ENCODE data around the gene RNF157. TPM values are rescaled to one million over a fixed set of nuclear protein-coding genes. Genes with fewer than 3 reads are reported as not detected.
"Not testable (repeated sequence)": the region's sequence is repeated elsewhere in the genome, so short reads cannot be mapped to it uniquely, and the experiment has no call there.

Gene RNF157
- total RNA-seq, 1 donor from 2014 or later, result 3.1 TPM

- no peak for ATAC-seq (ENCODE audit: low read depth)
- Mint-ChIP-seq H3K36me3 (ENCODE audit: low read depth) (no peaks in the 10 kb centered on the region), H3K4me1 (peaks cover 63% of the 10 kb centered on the region), H3K9me3 (no peaks in the 10 kb centered on the region), H3K4me3 (no peak overlapping the region), H3K27me3 (no peaks in the 10 kb centered on the region), H3K27ac (peak overlapping the region; percentile 53)
- CTCF ChIA-PET, result interaction anchor here (1.3 to 1.9 kb wide), 3 partner anchors 20 to 78 kb away, joined by 3 to 6 read pairs (median 3); no protein-coding TSS in a partner anchor
- POLR2A ChIA-PET, result interaction anchor here (2.2 to 17.7 kb wide), 5 partner anchors 8 to 136 kb away, joined by 13 to 481 read pairs (median 257); no protein-coding TSS in a partner anchor
- TF ChIP-seq CTCF (IDR thresholded peaks at IDR 0.05), result no peak
- no peak for DNase-seq
- intact Hi-C loops (cut with micrococcal nuclease), result loop anchor here (1.0 to 10.0 kb wide), 2 partner anchors 8 to 965 kb away; no protein-coding TSS in a partner anchor
Observed at GRCh38 chr17:76260220-76260619, 19.9 kb upstream of the RNF157 start.

GRCh38 chr17:76256430-76257050 is 16.2 kb upstream of the RNF157 start:
- H3K4me3 Mint-ChIP-seq; H3K9me3 Mint-ChIP-seq; H3K36me3 Mint-ChIP-seq (ENCODE audit: low read depth); H3K27me3 Mint-ChIP-seq; CTCF ChIA-PET; intact Hi-C loops (cut with micrococcal nuclease); DNase-seq; H3K27ac Mint-ChIP-seq; ATAC-seq (ENCODE audit: low read depth): not testable (repeated sequence)
- H3K4me1 Mint-ChIP-seq, result peaks cover 51% of the 10 kb centered on the region
- POLR2A ChIA-PET, result interaction anchor here (0.6 to 1.7 kb wide), 5 partner anchors 8 to 66 kb away, joined by 3 to 11 read pairs (median 5); partner anchors contain the start of gene UBALD2

- Mint-ChIP-seq H3K4me3 (no peak overlapping the region), H3K4me1 (peaks cover 51% of the 10 kb centered on the region), H3K27me3 (no peaks in the 10 kb centered on the region), H3K36me3 (ENCODE audit: low read depth) (no peaks in the 10 kb centered on the region), H3K9me3 (no peaks in the 10 kb centered on the region), H3K27ac (no peak overlapping the region)
- no peak for ATAC-seq (ENCODE audit: low read depth)
- ChIA-PET POLR2A (interaction anchor here (0.6 to 1.7 kb wide), 4 partner anchors 9 to 66 kb away, joined by 3 to 11 read pairs (median 6); partner anchors contain the start of gene UBALD2), CTCF (no interaction called here)
- intact Hi-C loops (cut with micrococcal nuclease), result no loop called here
- TF ChIP-seq CTCF (IDR thresholded peaks at IDR 0.05), result no peak
- no peak for DNase-seq
Observed at GRCh38 chr17:76255801-76256429, 15.6 kb upstream of the RNF157 start.

GRCh38 chr17:76254275-76254674 is 14.0 kb upstream of the RNF157 start:
- no peak for DNase-seq
- TF ChIP-seq CTCF (IDR thresholded peaks at IDR 0.05), result no peak
- no peak for ATAC-seq (ENCODE audit: low read depth)
- intact Hi-C loops (cut with micrococcal nuclease), result no loop called here
- Mint-ChIP-seq H3K4me1 (peaks cover 35% of the 10 kb centered on the region), H3K9me3 (no peaks in the 10 kb centered on the region), H3K36me3 (ENCODE audit: low read depth) (no peaks in the 10 kb centered on the region), H3K27me3 (no peaks in the 10 kb centered on the region), H3K27ac (peak overlapping the region; percentile 25), H3K4me3 (no peak overlapping the region)
- ChIA-PET CTCF (interaction anchor here (1.0 to 1.2 kb wide), 2 partner anchors 10 to 25 kb away, joined by 3 to 6 read pairs; no protein-coding TSS in a partner anchor), POLR2A (interaction anchor here (1.1 to 3.8 kb wide), 4 partner anchors 8 to 17 kb away, joined by 3 to 29 read pairs (median 5); no protein-coding TSS in a partner anchor)

- no peak overlapping the region for H3K4me3 Mint-ChIP-seq
- no peaks in the 10 kb centered on the region for H3K9me3 Mint-ChIP-seq
- POLR2A ChIA-PET, result interaction anchor here (1.1 to 3.8 kb wide), 3 partner anchors 8 to 18 kb away, joined by 3 to 29 read pairs (median 5); no protein-coding TSS in a partner anchor
- peaks cover 33% of the 10 kb centered on the region for H3K4me1 Mint-ChIP-seq
- H3K36me3 Mint-ChIP-seq (ENCODE audit: low read depth), result no peaks in the 10 kb centered on the region
- no peaks in the 10 kb centered on the region for H3K27me3 Mint-ChIP-seq
- intact Hi-C loops (cut with micrococcal nuclease), result no loop called here
- TF ChIP-seq CTCF (IDR thresholded peaks at IDR 0.05), result no peak
- peak overlapping the region; percentile 25 for H3K27ac Mint-ChIP-seq
- DNase-seq (no peak), ATAC-seq (ENCODE audit: low read depth) (no peak)
- CTCF ChIA-PET, result interaction anchor here (1.0 to 1.2 kb wide), 2 partner anchors 11 to 25 kb away, joined by 3 to 6 read pairs; no protein-coding TSS in a partner anchor
Observed at GRCh38 chr17:76253841-76254240, 13.5 kb upstream of the RNF157 start.

- H3K36me3 Mint-ChIP-seq (ENCODE audit: low read depth); DNase-seq; H3K9me3 Mint-ChIP-seq; H3K27me3 Mint-ChIP-seq; H3K27ac Mint-ChIP-seq; ATAC-seq (ENCODE audit: low read depth): not testable (repeated sequence)
- CTCF ChIA-PET, result interaction anchor here (1.0 to 1.2 kb wide), 2 partner anchors 11 to 26 kb away, joined by 3 to 6 read pairs; no protein-coding TSS in a partner anchor
- Mint-ChIP-seq H3K4me3 (peak overlapping the region; percentile 73), H3K4me1 (peaks cover 36% of the 10 kb centered on the region)
- POLR2A ChIA-PET, result interaction anchor here (0.5 to 3.8 kb wide), 4 partner anchors 9 to 305 kb away, joined by 4 to 29 read pairs (median 12); no protein-coding TSS in a partner anchor
- intact Hi-C loops (cut with micrococcal nuclease), result loop anchor here (1.0 kb wide), 1 partner anchor 7 kb away; no protein-coding TSS in a partner anchor
Observed at GRCh38 chr17:76252967-76253766, 12.9 kb upstream of the RNF157 start.

All from activated B cell treated with CpG ODN at 0.5 μM for 24 hours (primary cell).